Naive thymus-derived CD4-positive, alpha-beta T cell (primary cell): ENCODE data around the gene DMRT3. TPM values are rescaled to one million over a fixed set of nuclear protein-coding genes. Genes with fewer than 3 reads are reported as not detected.

Source experiments
- ATAC-seq: fragments of 150-1000 bp; cut with Tn5 transposase; 2 replicates; pipeline ENCODE4 v1.10.0; 2021; ENCODE audit warnings: mild to moderate bottlenecking, moderate library complexity
- CTCF ChIA-PET: fragments of 350-600 bp; sonication (Branson Sonifier 250); formaldehyde crosslinking; loops from one replicate; lab custom pipeline; 2021; ENCODE audit warnings: antibody characterized with exemption; lab: Charles Lee
- POLR2A ChIA-PET: fragments of 350-600 bp; sonication (Branson Sonifier 250); formaldehyde crosslinking; loops from one replicate; lab custom pipeline; 2021; ENCODE audit warnings: antibody characterized with exemption, inconsistent platforms; lab: Charles Lee
- DNase-seq, 9 donors: peaks; one replicate each; pipeline versions ENCODE4 v3.0.0 to v3.0.0-alpha.2; 2020 to 2022; ENCODE audit warnings: mixed read lengths in 1 of 9
- H3K27ac ChIP-seq: one replicate; pipeline ENCODE4 v1.7.0; 2013; ENCODE audit warnings: mild to moderate bottlenecking, low read depth, low read length, moderate library complexity
- H3K27me3 ChIP-seq, 2 donors: one replicate each; pipeline ENCODE4 v1.7.0; 2013; ENCODE audit warnings: low read length in 2 of 2, mild to moderate bottlenecking in 2 of 2, moderate library complexity in 2 of 2; ENCODE audit not compliant: control insufficient read depth in 2 of 2, insufficient read depth in 2 of 2
- H3K36me3 ChIP-seq, 3 experiments: 1 replicate in 2 of 3; 2 replicates in 1 of 3; pipeline ENCODE4 v1.7.0; 2013; ENCODE audit warnings: low read length in 3 of 3, mild to moderate bottlenecking in 3 of 3, moderate library complexity in 1 of 3; ENCODE audit not compliant: insufficient read depth in 3 of 3, control insufficient read depth in 2 of 3
- H3K4me1 ChIP-seq, 2 donors: one replicate each; pipeline ENCODE4 v1.7.0; 2013; ENCODE audit warnings: low read length in 2 of 2, mild to moderate bottlenecking in 2 of 2, moderate library complexity in 1 of 2; ENCODE audit not compliant: control insufficient read depth in 2 of 2, insufficient read depth in 2 of 2
- H3K4me3 ChIP-seq: 2 replicates; pipeline ENCODE4 v1.7.0; 2013; ENCODE audit warnings: mild to moderate bottlenecking, low read length
- H3K9me3 ChIP-seq, 3 experiments: 1 replicate in 2 of 3; 2 replicates in 1 of 3; pipeline ENCODE4 v1.7.0; 2013; ENCODE audit warnings: low read length in 3 of 3; ENCODE audit not compliant: control insufficient read depth in 2 of 3
- H3K27ac Mint-ChIP-seq, 9 donors: one replicate each; pipeline ENCODE4 v1.8.0; 2020 to 2022; ENCODE audit warnings: mixed read lengths in 9 of 9, mild to moderate bottlenecking in 8 of 9, moderate library complexity in 5 of 9, inconsistent platforms in 2 of 9
- H3K27me3 Mint-ChIP-seq, 5 donors: one replicate each; pipeline ENCODE4 v1.8.0; 2021 to 2022; ENCODE audit warnings: mixed read lengths in 5 of 5, mild to moderate bottlenecking in 1 of 5
- H3K36me3 Mint-ChIP-seq, 5 donors: one replicate each; pipeline ENCODE4 v1.8.0; 2020 to 2022; ENCODE audit warnings: mixed read lengths in 5 of 5, mild to moderate bottlenecking in 3 of 5, inconsistent platforms in 1 of 5
- H3K4me1 Mint-ChIP-seq, 7 donors: one replicate each; pipeline ENCODE4 v1.8.0; 2020 to 2022; ENCODE audit warnings: mixed read lengths in 7 of 7, mild to moderate bottlenecking in 3 of 7, inconsistent platforms in 1 of 7
- H3K4me3 Mint-ChIP-seq, 10 donors: one replicate each; pipeline ENCODE4 v1.8.0; 2020 to 2022; ENCODE audit warnings: mild to moderate bottlenecking in 10 of 10, mixed read lengths in 10 of 10, moderate library complexity in 6 of 10, inconsistent platforms in 2 of 10
- H3K9me3 Mint-ChIP-seq, 11 donors: one replicate each; pipeline ENCODE4 v1.8.0; 2020 to 2022; ENCODE audit warnings: mixed read lengths in 11 of 11, mild to moderate bottlenecking in 4 of 11, inconsistent platforms in 1 of 11, moderate library complexity in 1 of 11
- intact Hi-C, 2 donors: fragments of 100-400 bp; cut with micrococcal nuclease; formaldehyde crosslinking; loops; one replicate each; pipeline ENCODE4 v1.15.1; 2023
- polyA plus RNA-seq, 2 donors: library from polyadenylated mRNA; unstranded; fragments of 300-500 nt; fragmentation: Illumina TruSeq; gene quantifications; one replicate each; pipeline ENCODE4 v1.2.3, GENCODE V29; 2021
- total RNA-seq, 6 experiments: library from RNA in 5 of 6; stranded (reverse) in 5 of 6; gene quantifications; 1 replicate in 5 of 6; 2 replicates in 1 of 6; pipeline ENCODE4 v1.2.3 and lab custom pipeline; 2021 to 2026

DMRT3 gene
- not detected for total RNA-seq
- polyA plus RNA-seq, result not detected
- not detected for total RNA-seq (lab: John Stamatoyannopoulos, UW)

GRCh38 chr9:976258-976942, at the start of gene DMRT3:
Gene DMRT3, plus strand, starts transcription at chr9:976655. Its CDS starts 347 bp downstream, at chr9:977002.
- Mint-ChIP-seq H3K4me1 (peaks cover 9 to 39% (median 27%) of the 10 kb centered on the region in 7 donors), H3K4me3 (peak within 1 kb of the TSS in 5 of 10 donors; percentile 24 to 63 (median 48)), H3K27ac (peak within 1 kb of the TSS in 1 of 9 donors; percentile 75), H3K36me3 (peaks cover 0 to 2% (median 0%) of the 10 kb centered on the region in 5 donors), H3K27me3 (peaks cover 70 to 86% (median 74%) of the 10 kb centered on the region in 5 donors), H3K9me3 (peaks cover 0 to 6% (median 0%) of the 10 kb centered on the region in 11 donors)
- ChIA-PET CTCF (no interaction called here), POLR2A (no interaction called here)
- DNase-seq (no peak), ATAC-seq (no peak)
- Histone ChIP-seq H3K27me3 (peaks cover 7 to 34% of the 10 kb centered on the region in 2 donors), H3K27ac (no peak within 1 kb of the TSS), H3K36me3 (no peaks in the 10 kb centered on the region), H3K9me3 (no peaks in the 10 kb centered on the region), H3K4me1 (peaks cover 0 to 3% of the 10 kb centered on the region in 2 donors), H3K4me3 (no peak within 1 kb of the TSS)
- intact Hi-C loops, result no loop called here

- ATAC-seq, result no peak
- no peak overlapping the region for H3K27ac ChIP-seq
- H3K9me3 Mint-ChIP-seq, result no peaks in the 10 kb centered on the region
- ChIA-PET CTCF (interaction anchor here (1.2 kb wide), 1 partner anchor 678 kb away, joined by 4 read pairs; no protein-coding TSS in a partner anchor), POLR2A (no interaction called here)
- no peaks in the 10 kb centered on the region for H3K36me3 ChIP-seq
- no peaks in the 10 kb centered on the region for H3K4me1 Mint-ChIP-seq
- H3K4me3 Mint-ChIP-seq, result no peak overlapping the region
- H3K36me3 Mint-ChIP-seq, result no peaks in the 10 kb centered on the region
- peaks cover 5 to 29% (median 19%) of the 10 kb centered on the region in 5 donors for H3K27me3 Mint-ChIP-seq
- H3K27me3 ChIP-seq, result no peaks in the 10 kb centered on the region
- DNase-seq, result no peak
- no peak overlapping the region for H3K4me3 ChIP-seq
- intact Hi-C loops, result no loop called here
- H3K27ac Mint-ChIP-seq, result no peak overlapping the region
- no peaks in the 10 kb centered on the region for H3K4me1 ChIP-seq
- H3K9me3 ChIP-seq, result no peaks in the 10 kb centered on the region
These were observed 49.5 kb upstream of the DMRT3 start for GRCh38 chr9:926976-927375.

GRCh38 chr9:928363-929042, 48.0 kb upstream of the DMRT3 start:
- H3K4me3 ChIP-seq, result no peak overlapping the region
- no peaks in the 10 kb centered on the region for H3K36me3 ChIP-seq
- Mint-ChIP-seq H3K4me1 (no peaks in the 10 kb centered on the region), H3K27ac (no peak overlapping the region), H3K27me3 (peaks cover 3 to 28% (median 22%) of the 10 kb centered on the region in 5 donors), H3K9me3 (no peaks in the 10 kb centered on the region), H3K4me3 (no peak overlapping the region), H3K36me3 (no peaks in the 10 kb centered on the region)
- no peak overlapping the region for H3K27ac ChIP-seq
- ATAC-seq (no peak), DNase-seq (no peak)
- ChIA-PET CTCF (interaction anchor here (0.7 to 1.0 kb wide), 2 partner anchors 30 to 59 kb away, joined by 3 read pairs; no protein-coding TSS in a partner anchor), POLR2A (no interaction called here)
- H3K4me1 ChIP-seq, result no peaks in the 10 kb centered on the region
- no peaks in the 10 kb centered on the region for H3K27me3 ChIP-seq
- no peaks in the 10 kb centered on the region for H3K9me3 ChIP-seq
- intact Hi-C loops, result no loop called here

GRCh38 chr9:929719-930118, 46.7 kb upstream of the DMRT3 start:
- Histone ChIP-seq H3K4me1 (no peaks in the 10 kb centered on the region), H3K36me3 (no peaks in the 10 kb centered on the region), H3K27ac (no peak overlapping the region), H3K27me3 (no peaks in the 10 kb centered on the region), H3K4me3 (no peak overlapping the region), H3K9me3 (no peaks in the 10 kb centered on the region)
- no peak for DNase-seq
- Mint-ChIP-seq H3K27me3 (peaks cover 7 to 37% (median 25%) of the 10 kb centered on the region in 5 donors), H3K27ac (no peak overlapping the region), H3K9me3 (no peaks in the 10 kb centered on the region), H3K4me3 (no peak overlapping the region), H3K36me3 (no peaks in the 10 kb centered on the region), H3K4me1 (no peaks in the 10 kb centered on the region)
- ATAC-seq, result no peak
- ChIA-PET CTCF (no interaction called here), POLR2A (no interaction called here)
- intact Hi-C loops, result no loop called here

- H3K36me3 ChIP-seq, result no peaks in the 10 kb centered on the region
- H3K27me3 ChIP-seq, result no peaks in the 10 kb centered on the region
- DNase-seq, result no peak
- Mint-ChIP-seq H3K36me3 (no peaks in the 10 kb centered on the region), H3K9me3 (peaks cover 0 to 9% (median 2%) of the 10 kb centered on the region in 11 donors), H3K4me1 (no peaks in the 10 kb centered on the region), H3K4me3 (no peak overlapping the region), H3K27ac (no peak overlapping the region), H3K27me3 (peaks cover 27 to 59% (median 43%) of the 10 kb centered on the region in 5 donors)
- intact Hi-C loops, result no loop called here
- H3K27ac ChIP-seq, result no peak overlapping the region
- POLR2A ChIA-PET, result no interaction called here
- H3K4me3 ChIP-seq, result no peak overlapping the region
- no peak for ATAC-seq
- CTCF ChIA-PET, result no interaction called here
- no peaks in the 10 kb centered on the region for H3K9me3 ChIP-seq
- H3K4me1 ChIP-seq, result no peaks in the 10 kb centered on the region
These were observed 43.1 kb upstream of the DMRT3 start for GRCh38 chr9:933356-933755.

- Mint-ChIP-seq H3K27me3 (peaks cover 37 to 71% (median 52%) of the 10 kb centered on the region in 5 donors), H3K9me3 (peaks cover 0 to 22% (median 11%) of the 10 kb centered on the region in 11 donors), H3K4me1 (no peaks in the 10 kb centered on the region), H3K36me3 (peaks cover 0 to 7% (median 0%) of the 10 kb centered on the region in 5 donors), H3K4me3 (no peak overlapping the region), H3K27ac (no peak overlapping the region)
- CTCF ChIA-PET, result no interaction called here
- ATAC-seq (no peak), DNase-seq (no peak)
- Histone ChIP-seq H3K9me3 (peaks cover 0 to 8% (median 0%) of the 10 kb centered on the region in 3 experiments), H3K4me3 (no peak overlapping the region), H3K27me3 (no peaks in the 10 kb centered on the region), H3K27ac (no peak overlapping the region), H3K4me1 (no peaks in the 10 kb centered on the region), H3K36me3 (no peaks in the 10 kb centered on the region)
- POLR2A ChIA-PET, result no interaction called here
- intact Hi-C loops, result no loop called here
These were observed 41.0 kb upstream of the DMRT3 start for GRCh38 chr9:935348-935965.
